Mucosa of rectum (tissue), 2 donors: ENCODE data around the gene NOD2.

Experiments used
- H3K27ac ChIP-seq, 2 donors: one replicate each; pipeline ENCODE4 v1.7.0; 2013; ENCODE audit warnings: inconsistent platforms in 2 of 2, low read depth in 2 of 2, low read length in 2 of 2
- H3K27me3 ChIP-seq, 2 donors: one replicate each; pipeline ENCODE4 v1.7.0; 2013; ENCODE audit warnings: low read length in 2 of 2; ENCODE audit not compliant: control insufficient read depth in 2 of 2, insufficient read depth in 2 of 2
- H3K36me3 ChIP-seq, 2 donors: one replicate each; pipeline ENCODE4 v1.7.0; 2013; ENCODE audit warnings: low read length in 2 of 2; ENCODE audit not compliant: control insufficient read depth in 2 of 2, insufficient read depth in 2 of 2
- H3K4me1 ChIP-seq, 2 donors: one replicate each; pipeline ENCODE4 v1.7.0; 2013; ENCODE audit warnings: low read length in 2 of 2, mild to moderate bottlenecking in 1 of 2; ENCODE audit not compliant: control insufficient read depth in 2 of 2, insufficient read depth in 2 of 2
- H3K4me3 ChIP-seq, 2 donors: one replicate each; pipeline ENCODE4 v1.7.0; 2013; ENCODE audit warnings: low read length in 2 of 2
- H3K9ac ChIP-seq, 2 donors: one replicate each; pipeline ENCODE4 v1.7.0; 2013; ENCODE audit warnings: low read length in 2 of 2, low read depth in 1 of 2, mild to moderate bottlenecking in 1 of 2
- H3K9me3 ChIP-seq, 2 donors: one replicate each; pipeline ENCODE4 v1.7.0; 2013; ENCODE audit warnings: low read length in 2 of 2; ENCODE audit not compliant: control insufficient read depth in 2 of 2
- donor health status: healthy.
- donor health status: Normal muscosa, but diverticular disease.

The NOD2 gene

GRCh38 chr16:50741781-50742575 lies 48.6 kb downstream of the NOD2 start, which contains the start of gene CYLD:
Gene CYLD, plus strand, starts transcription at chr16:50742086. Its CDS starts 7,613 bp downstream, at chr16:50749699.
- H3K4me1 ChIP-seq = peaks cover 10 to 21% of the 10 kb centered on the region in 2 donors
- no peaks in the 10 kb centered on the region for H3K9me3 ChIP-seq
- peak within 1 kb of the TSS; percentile 85 to 92 for H3K27ac ChIP-seq
- no peaks in the 10 kb centered on the region for H3K27me3 ChIP-seq
- peak within 1 kb of the TSS; percentile 83 to 87 for H3K4me3 ChIP-seq
- no peaks in the 10 kb centered on the region for H3K36me3 ChIP-seq
- H3K9ac ChIP-seq = peak within 1 kb of the TSS; percentile 83 to 88

- peak overlapping the region; percentile 83 to 87 for H3K4me3 ChIP-seq
- peak overlapping the region; percentile 85 to 92 for H3K27ac ChIP-seq
- H3K9me3 ChIP-seq = no peaks in the 10 kb centered on the region
- peak overlapping the region; percentile 83 to 88 for H3K9ac ChIP-seq
- peaks cover 11 to 26% of the 10 kb centered on the region in 2 donors for H3K4me1 ChIP-seq
- H3K36me3 ChIP-seq = no peaks in the 10 kb centered on the region
- H3K27me3 ChIP-seq = no peaks in the 10 kb centered on the region
Measured at GRCh38 chr16:50742576-50743200, 49.3 kb downstream of the NOD2 start.

GRCh38 chr16:50743581-50744225 lies 50.3 kb downstream of the NOD2 start:
- Histone ChIP-seq H3K27me3 (no peaks in the 10 kb centered on the region), H3K4me3 (peak overlapping the region; percentile 83 to 87), H3K27ac (peak overlapping the region in 1 of 2 donors; percentile 59), H3K9me3 (no peaks in the 10 kb centered on the region), H3K4me1 (peaks cover 13 to 27% of the 10 kb centered on the region in 2 donors), H3K36me3 (no peaks in the 10 kb centered on the region), H3K9ac (peak overlapping the region in 1 of 2 donors; percentile 62)

- Histone ChIP-seq H3K27ac (no peak overlapping the region), H3K36me3 (no peaks in the 10 kb centered on the region), H3K27me3 (no peaks in the 10 kb centered on the region), H3K9ac (no peak overlapping the region), H3K4me3 (no peak overlapping the region), H3K4me1 (peaks cover 13 to 27% of the 10 kb centered on the region in 2 donors), H3K9me3 (no peaks in the 10 kb centered on the region)
Measured at GRCh38 chr16:50744881-50745280, 51.5 kb downstream of the NOD2 start.

GRCh38 chr16:50745940-50746339 lies 52.5 kb downstream of the NOD2 start:
- Histone ChIP-seq H3K36me3 (peaks cover 0 to 4% of the 10 kb centered on the region in 2 donors), H3K9me3 (no peaks in the 10 kb centered on the region), H3K4me3 (no peak overlapping the region), H3K27ac (no peak overlapping the region), H3K4me1 (peaks cover 13 to 27% of the 10 kb centered on the region in 2 donors), H3K9ac (no peak overlapping the region), H3K27me3 (no peaks in the 10 kb centered on the region)

- peaks cover 13 to 22% of the 10 kb centered on the region in 2 donors for H3K4me1 ChIP-seq
- peak overlapping the region in 1 of 2 donors; percentile 14 for H3K4me3 ChIP-seq
- peaks cover 4 to 8% of the 10 kb centered on the region in 2 donors for H3K36me3 ChIP-seq
- peak overlapping the region in 1 of 2 donors; percentile 32 for H3K27ac ChIP-seq
- no peaks in the 10 kb centered on the region for H3K27me3 ChIP-seq
- no peak overlapping the region for H3K9ac ChIP-seq
- H3K9me3 ChIP-seq = no peaks in the 10 kb centered on the region
Measured at GRCh38 chr16:50747207-50747956, 54.0 kb downstream of the NOD2 start.

- H3K4me3 ChIP-seq = no peak overlapping the region
- no peaks in the 10 kb centered on the region for H3K9me3 ChIP-seq
- peaks cover 2 to 7% of the 10 kb centered on the region in 2 donors for H3K4me1 ChIP-seq
- H3K36me3 ChIP-seq = peaks cover 16 to 26% of the 10 kb centered on the region in 2 donors
- H3K9ac ChIP-seq = no peak overlapping the region
- H3K27ac ChIP-seq = no peak overlapping the region
- H3K27me3 ChIP-seq = no peaks in the 10 kb centered on the region
Measured at GRCh38 chr16:50751528-50751927, 58.1 kb downstream of the NOD2 start.

GRCh38 chr16:50752471-50753235 lies 59.2 kb downstream of the NOD2 start:
- no peak overlapping the region for H3K9ac ChIP-seq
- peaks cover 19 to 26% of the 10 kb centered on the region in 2 donors for H3K36me3 ChIP-seq
- H3K4me1 ChIP-seq = peaks cover 2% of the 10 kb centered on the region in 2 donors

GRCh38 chr16:50756473-50756872 lies 63.1 kb downstream of the NOD2 start:
- Histone ChIP-seq H3K27ac (no peak overlapping the region), H3K9me3 (no peaks in the 10 kb centered on the region), H3K4me1 (no peaks in the 10 kb centered on the region), H3K27me3 (no peaks in the 10 kb centered on the region), H3K9ac (no peak overlapping the region), H3K36me3 (peaks cover 15 to 30% of the 10 kb centered on the region in 2 donors), H3K4me3 (no peak overlapping the region)

More at GRCh38 chr16:50752471-50753235, 59.2 kb downstream of the NOD2 start:
- Histone ChIP-seq H3K27ac (no peak overlapping the region), H3K27me3 (no peaks in the 10 kb centered on the region), H3K4me3 (no peak overlapping the region), H3K9me3 (no peaks in the 10 kb centered on the region)
